Omental fat pad (tissue), 4 donors: ENCODE data around the gene PDZD2. TPM values are rescaled to one million over a fixed set of nuclear protein-coding genes. Genes with fewer than 3 reads are reported as not detected.

Experiments
- ATAC-seq: fragments of 150-250 bp; one replicate; pipeline ENCODE4 v1.9.1; 2016; ENCODE audit warnings: mild to moderate bottlenecking, moderate library complexity; ENCODE audit not compliant: low FRiP score
- DNase-seq: peaks from one replicate; pipeline ENCODE4 v3.0.0-alpha.2; 2019; ENCODE audit warnings: low spot score
- total RNA-seq, 4 donors: library from RNA; depleted of rRNA; stranded (reverse); fragments of >200 nt; gene quantifications; one replicate each; pipeline ENCODE4 v1.1.0, GENCODE V29; 2016
- TF ChIP-seq, protein P1 (sequence below), 3 donors: fragments of 450-650 bp; IDR thresholded peaks; one replicate each; pipeline ENCODE4 v1.5.1; 2016 to 2017; ENCODE audit warnings: antibody characterized with exemption in 3 of 3, mild to moderate bottlenecking in 3 of 3, moderate library complexity in 2 of 3

Gene PDZD2
- total RNA-seq, 4 donors from 2014 or later = 43.5 to 113 (median 55.7) TPM

DNA sequence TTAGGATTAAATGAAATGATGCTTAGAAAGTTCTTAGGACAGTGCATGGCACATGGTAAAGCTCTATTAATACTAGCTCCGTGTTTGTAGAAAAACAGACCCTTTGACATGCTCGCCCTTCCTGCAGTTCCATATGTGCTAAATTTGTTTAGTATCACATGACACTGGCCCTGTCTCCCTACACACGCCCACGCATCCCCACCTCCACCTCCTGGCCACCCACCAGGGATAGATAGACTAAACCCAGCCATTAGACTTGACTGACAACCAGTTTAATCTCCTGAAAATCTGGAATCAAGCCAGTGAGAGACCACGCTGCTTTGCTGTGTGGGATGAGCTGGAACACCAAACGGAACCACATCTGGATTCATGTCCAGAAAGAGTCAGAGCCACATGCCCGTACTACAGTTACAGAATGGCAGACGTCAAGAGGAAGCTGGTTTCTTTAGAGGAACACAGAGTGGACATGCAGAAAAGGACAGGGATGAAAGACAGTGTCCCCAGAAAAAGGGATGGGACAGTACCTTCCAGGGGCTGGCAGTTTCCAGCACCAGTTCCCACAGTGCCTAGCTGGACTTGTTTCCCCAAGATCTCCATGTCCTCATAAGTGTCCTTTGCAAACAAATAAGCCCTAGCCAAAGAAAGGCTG is 186.1 kb downstream of the PDZD2 start:
- TF ChIP-seq, protein P1, sequence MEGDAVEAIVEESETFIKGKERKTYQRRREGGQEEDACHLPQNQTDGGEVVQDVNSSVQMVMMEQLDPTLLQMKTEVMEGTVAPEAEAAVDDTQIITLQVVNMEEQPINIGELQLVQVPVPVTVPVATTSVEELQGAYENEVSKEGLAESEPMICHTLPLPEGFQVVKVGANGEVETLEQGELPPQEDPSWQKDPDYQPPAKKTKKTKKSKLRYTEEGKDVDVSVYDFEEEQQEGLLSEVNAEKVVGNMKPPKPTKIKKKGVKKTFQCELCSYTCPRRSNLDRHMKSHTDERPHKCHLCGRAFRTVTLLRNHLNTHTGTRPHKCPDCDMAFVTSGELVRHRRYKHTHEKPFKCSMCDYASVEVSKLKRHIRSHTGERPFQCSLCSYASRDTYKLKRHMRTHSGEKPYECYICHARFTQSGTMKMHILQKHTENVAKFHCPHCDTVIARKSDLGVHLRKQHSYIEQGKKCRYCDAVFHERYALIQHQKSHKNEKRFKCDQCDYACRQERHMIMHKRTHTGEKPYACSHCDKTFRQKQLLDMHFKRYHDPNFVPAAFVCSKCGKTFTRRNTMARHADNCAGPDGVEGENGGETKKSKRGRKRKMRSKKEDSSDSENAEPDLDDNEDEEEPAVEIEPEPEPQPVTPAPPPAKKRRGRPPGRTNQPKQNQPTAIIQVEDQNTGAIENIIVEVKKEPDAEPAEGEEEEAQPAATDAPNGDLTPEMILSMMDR (IDR thresholded peaks at IDR 0.05) = no peak
- DNase-seq (no peak), ATAC-seq (no peak)

GRCh38 chr5:31825518-31826068 is 186.7 kb downstream of the PDZD2 start:
- no peak for DNase-seq
- TF ChIP-seq, protein P1 (IDR thresholded peaks at IDR 0.05) = no peak
- peak; percentile 78 for ATAC-seq

GRCh38 chr5:31827867-31828266 is 188.9 kb downstream of the PDZD2 start:
- ATAC-seq (no peak), DNase-seq (no peak)
- TF ChIP-seq, protein P1 (IDR thresholded peaks at IDR 0.05) = no peak

- DNase-seq (no peak), ATAC-seq (no peak)
- TF ChIP-seq, protein P1 (IDR thresholded peaks at IDR 0.05) = no peak
Observed at GRCh38 chr5:31832966-31833365, 194.0 kb downstream of the PDZD2 start.

GRCh38 chr5:31833710-31834109 is 194.8 kb downstream of the PDZD2 start:
- TF ChIP-seq, protein P1 (IDR thresholded peaks at IDR 0.05) = no peak
- DNase-seq (no peak), ATAC-seq (no peak)

DNA sequence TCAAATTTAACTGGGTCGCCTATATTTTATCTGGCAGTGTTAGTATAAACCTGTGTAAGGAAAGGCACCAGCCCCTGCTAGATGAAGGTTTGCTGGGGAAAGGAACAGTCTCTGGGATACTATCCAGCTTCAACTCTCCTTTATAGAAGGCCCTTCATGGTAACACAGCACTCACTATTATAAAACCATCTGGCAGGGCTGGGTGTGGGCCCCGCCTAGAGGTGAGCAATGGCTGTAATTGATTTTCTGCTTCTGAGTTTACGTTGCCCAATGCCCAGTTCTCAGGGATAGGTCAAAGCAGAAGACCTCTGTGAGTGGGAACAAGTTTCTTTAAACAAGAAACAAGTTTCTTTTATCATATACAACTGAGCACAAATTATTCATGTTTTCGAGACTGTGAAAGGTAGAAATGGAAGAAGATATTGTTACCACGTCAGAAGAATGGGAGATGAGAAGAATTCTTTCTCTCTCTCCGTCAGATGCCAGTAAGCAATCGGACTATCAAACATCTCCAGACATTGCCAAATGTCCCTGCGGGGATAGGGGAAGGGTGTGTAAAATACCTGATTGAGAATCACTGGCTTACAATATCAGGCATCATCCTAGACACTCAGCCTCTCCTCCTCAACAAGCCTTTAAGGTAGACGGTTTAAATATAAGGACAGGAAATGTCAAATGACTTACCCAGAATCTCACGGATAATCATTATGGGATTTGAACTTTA is 205.9 kb downstream of the PDZD2 start:
- peak; percentile 73 for ATAC-seq
- TF ChIP-seq, protein P1 (IDR thresholded peaks at IDR 0.05) = no peak
- DNase-seq = no peak
